BE2C (cell line): ENCODE measurements around the gene ZNF835.

Experiments used
- DNase-seq: peaks from one replicate; pipeline ENCODE4 v3.0.0-alpha.2; 2020
- H3K27me3 ChIP-seq: fragments of 250-450 bp; sonication (Bioruptor Pico); 2 replicates; pipeline ENCODE4 v1.5.1; 2020; ENCODE audit warnings: mild to moderate bottlenecking
- H3K36me3 ChIP-seq: fragments of 250-450 bp; sonication (Bioruptor Pico); 2 replicates; pipeline ENCODE4 v1.5.1; 2020; ENCODE audit warnings: mild to moderate bottlenecking
- H3K4me1 ChIP-seq: fragments of 250-450 bp; sonication (Bioruptor Pico); 2 replicates; pipeline ENCODE4 v1.5.1; 2020
- H3K4me3 ChIP-seq: 2 replicates; pipeline ENCODE4 v1.5.1; 2011; ENCODE audit warnings: low read depth, low read length
- H3K9me3 ChIP-seq: fragments of 250-450 bp; sonication (Bioruptor Pico); 2 replicates; pipeline ENCODE4 v1.5.1; 2020
- CTCF ChIP-seq: IDR thresholded peaks from 2 replicates; pipeline ENCODE4 v1.5.1; 2012; ENCODE audit warnings: mild to moderate bottlenecking, low read depth, low read length

The ZNF835 gene

GRCh38 chr19:56637976-56638555, 33.5 kb downstream of the ZNF835 start:
- Histone ChIP-seq H3K9me3 (peaks cover 2% of the 10 kb centered on the region; the same call in 1 of the 2 replicates), H3K4me1 (no peaks in the 10 kb centered on the region), H3K4me3 (no peak overlapping the region), H3K36me3 (no peaks in the 10 kb centered on the region), H3K27me3 (no peaks in the 10 kb centered on the region; the same call in 1 of the 2 replicates)
- no peak for TF ChIP-seq CTCF
- peak; percentile 24 for DNase-seq

DNA sequence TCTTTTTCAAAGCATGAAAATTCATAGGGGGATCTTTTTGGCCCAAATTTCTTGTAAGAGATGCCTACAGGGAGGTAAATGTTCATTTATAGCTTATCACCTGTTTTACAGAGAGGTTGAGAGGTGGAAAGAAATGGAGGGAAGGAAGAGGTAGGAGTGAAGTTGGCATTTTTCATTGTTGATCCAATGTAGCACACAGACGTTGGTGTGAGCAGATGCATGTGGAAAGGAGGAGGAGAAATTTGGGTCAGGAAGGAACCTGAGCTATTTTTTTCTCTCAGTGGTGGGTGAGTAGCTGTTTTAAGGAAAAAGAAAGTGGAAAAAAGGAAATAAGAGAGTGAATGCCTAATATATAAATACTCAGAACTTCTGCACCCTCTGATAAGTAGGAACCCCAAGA, 38.5 kb downstream of the ZNF835 start:
- no peak overlapping the region for H3K4me3 ChIP-seq
- TF ChIP-seq CTCF: no peak
- H3K9me3 ChIP-seq: no peaks in the 10 kb centered on the region; the same call in 1 of the 2 replicates
- no peaks in the 10 kb centered on the region for H3K4me1 ChIP-seq
- H3K27me3 ChIP-seq: no peaks in the 10 kb centered on the region
- DNase-seq: no peak
- H3K36me3 ChIP-seq: no peaks in the 10 kb centered on the region

DNA sequence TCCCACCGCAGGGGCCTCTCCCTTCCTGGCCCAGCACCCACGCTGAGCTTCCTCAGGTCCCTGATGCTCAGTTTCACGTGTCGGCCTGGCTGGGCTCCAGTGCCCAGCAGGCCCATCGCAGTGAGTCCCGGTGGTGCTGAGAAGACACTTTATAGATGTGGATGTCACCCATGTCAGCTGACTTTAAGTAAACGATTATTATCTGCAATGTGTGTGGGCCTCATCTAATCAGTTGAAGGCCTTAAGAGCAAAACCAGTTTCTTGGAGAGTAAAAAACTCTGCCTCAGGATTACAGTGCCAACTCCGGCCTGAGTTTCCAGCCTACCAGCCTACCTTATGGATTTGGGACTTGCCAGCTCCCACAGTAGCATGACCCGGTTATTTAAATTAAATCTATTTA, 45.8 kb downstream of the ZNF835 start:
- TF ChIP-seq CTCF: no peak
- Histone ChIP-seq H3K4me3 (no peak overlapping the region), H3K9me3 (no peaks in the 10 kb centered on the region; the same call in 1 of the 2 replicates), H3K36me3 (peaks cover 12% of the 10 kb centered on the region), H3K4me1 (no peaks in the 10 kb centered on the region), H3K27me3 (no peaks in the 10 kb centered on the region)
- DNase-seq: no peak

GRCh38 chr19:56623006-56623405, 48.6 kb downstream of the ZNF835 start:
- Histone ChIP-seq H3K36me3 (peaks cover 12% of the 10 kb centered on the region), H3K4me1 (no peaks in the 10 kb centered on the region), H3K4me3 (no peak overlapping the region), H3K9me3 (peaks cover 2% of the 10 kb centered on the region; the same call in 1 of the 2 replicates), H3K27me3 (no peaks in the 10 kb centered on the region)
- TF ChIP-seq CTCF: no peak
- DNase-seq: no peak

GRCh38 chr19:56622374-56622773, 49.2 kb downstream of the ZNF835 start:
- Histone ChIP-seq H3K27me3 (no peaks in the 10 kb centered on the region), H3K36me3 (peaks cover 17% of the 10 kb centered on the region), H3K9me3 (peaks cover 2% of the 10 kb centered on the region; the same call in 1 of the 2 replicates), H3K4me1 (no peaks in the 10 kb centered on the region), H3K4me3 (no peak overlapping the region)
- no peak for TF ChIP-seq CTCF
- DNase-seq: no peak

DNA sequence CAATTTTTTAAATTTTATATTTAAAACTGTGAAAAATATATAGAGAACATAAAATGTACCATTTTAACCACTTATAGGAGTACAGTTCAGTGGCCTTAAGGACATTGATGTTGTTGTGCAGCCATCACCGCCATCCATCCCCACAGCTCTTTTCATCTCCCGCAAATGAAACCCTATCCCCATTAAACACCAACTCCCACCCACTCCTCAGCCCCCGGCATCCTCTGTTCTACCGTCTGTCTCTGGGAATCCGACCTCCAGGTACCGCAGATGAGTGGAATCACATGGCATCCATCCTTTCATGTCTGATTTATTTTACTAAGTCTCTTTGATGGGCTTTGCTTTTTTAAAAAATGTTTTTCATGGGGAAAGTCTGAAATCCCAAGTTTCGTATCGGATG, 52.4 kb downstream of the ZNF835 start:
- Histone ChIP-seq H3K27me3 (no peaks in the 10 kb centered on the region), H3K4me3 (no peak overlapping the region), H3K4me1 (no peaks in the 10 kb centered on the region), H3K9me3 (peaks cover 2% of the 10 kb centered on the region; the same call in 1 of the 2 replicates), H3K36me3 (peaks cover 15% of the 10 kb centered on the region)
- TF ChIP-seq CTCF: no peak
- DNase-seq: no peak
